Peyer's patch (tissue), 4 donors: ENCODE measurements around the gene STUB1. TPM values are rescaled to one million over a fixed set of nuclear protein-coding genes. Genes with fewer than 3 reads are reported as not detected.

ENCODE experiments used
- DNase-seq, 3 donors: peaks; one replicate each; pipeline ENCODE4 v3.0.0-alpha.2; 2017 to 2019
- H3K27ac ChIP-seq, 4 donors: fragments of 200-600 bp; sonication (generic); one replicate each; pipeline ENCODE4 v1.5.1; 2016 to 2019
- H3K27me3 ChIP-seq, 2 donors: fragments of 200-600 bp; sonication (generic); one replicate each; pipeline ENCODE4 v1.5.1; 2019
- H3K36me3 ChIP-seq, 3 donors: fragments of 200-600 bp; sonication (generic); one replicate each; pipeline ENCODE4 v1.5.1; 2016 to 2019
- H3K4me1 ChIP-seq, 4 donors: fragments of 200-600 bp; sonication (generic); one replicate each; pipeline ENCODE4 v1.5.1; 2016 to 2019
- H3K4me3 ChIP-seq, 4 donors: fragments of 200-600 bp; sonication (generic); 1 replicate in 3 of 4; 2 replicates in 1 of 4; pipeline ENCODE4 v1.5.1; 2016 to 2019; ENCODE audit warnings: mild to moderate bottlenecking in 1 of 4
- H3K9me3 ChIP-seq, 4 donors: fragments of 200-600 bp; sonication (generic); one replicate each; pipeline ENCODE4 v1.5.1; 2016 to 2019; ENCODE audit warnings: mild to moderate bottlenecking in 1 of 4
- CTCF ChIP-seq, 6 experiments: fragments of 450-650 bp in 4 of 6; fragments of 200-600 bp in 2 of 6; sonication (generic) in 1 of 6; IDR thresholded peaks; one replicate each; pipeline ENCODE4 v1.5.1; 2017 to 2019; ENCODE audit warnings: antibody characterized with exemption in 6 of 6, mild to moderate bottlenecking in 3 of 6, moderate library complexity in 1 of 6
- POLR2A ChIP-seq, 2 donors: fragments of 450-650 bp; IDR thresholded peaks; one replicate each; pipeline ENCODE4 v1.5.1; 2017; ENCODE audit warnings: antibody characterized with exemption in 2 of 2, mild to moderate bottlenecking in 2 of 2, moderate library complexity in 2 of 2
- total RNA-seq, 4 donors: library from RNA; depleted of rRNA; stranded (reverse); fragments of >200 nt; gene quantifications; one replicate each; pipeline ENCODE4 v1.1.0, GENCODE V29; 2016

Gene STUB1
- total RNA-seq, 4 donors from 2014 or later: 96.0 to 291 (median 107) TPM

- peaks cover 0 to 22% (median 12%) of the 10 kb centered on the region in 4 donors for H3K4me1 ChIP-seq
- H3K9me3 ChIP-seq: no peaks in the 10 kb centered on the region
- H3K36me3 ChIP-seq: peaks cover 0 to 13% (median 0%) of the 10 kb centered on the region in 3 donors
- no peak for TF ChIP-seq CTCF (IDR thresholded peaks at IDR 0.05)
- TF ChIP-seq POLR2A (IDR thresholded peaks at IDR 0.05): no peak
- H3K4me3 ChIP-seq: peak overlapping the region; percentile 60 to 96 (median 88)
- H3K27ac ChIP-seq: peak overlapping the region; percentile 87 to 98 (median 92)
- peak in 2 of 3 donors; percentile 92 to 95 for DNase-seq
- H3K27me3 ChIP-seq: no peaks in the 10 kb centered on the region
These were observed 42.9 kb upstream of the STUB1 start for GRCh38 chr16:637081-638018.

GRCh38 chr16:638034-638543 is 42.1 kb upstream of the STUB1 start:
- no peak for DNase-seq
- no peak overlapping the region for H3K4me3 ChIP-seq
- no peaks in the 10 kb centered on the region for H3K27me3 ChIP-seq

GRCh38 chr16:638836-639235 is 41.4 kb upstream of the STUB1 start:
- Histone ChIP-seq H3K27me3 (no peaks in the 10 kb centered on the region), H3K27ac (peak overlapping the region in 1 of 4 donors; percentile 0), H3K4me1 (peaks cover 0 to 22% (median 15%) of the 10 kb centered on the region in 4 donors), H3K4me3 (no peak overlapping the region), H3K36me3 (peaks cover 0 to 5% (median 0%) of the 10 kb centered on the region in 3 donors), H3K9me3 (no peaks in the 10 kb centered on the region)
- TF ChIP-seq POLR2A (IDR thresholded peaks at IDR 0.05) (no peak), CTCF (IDR thresholded peaks at IDR 0.05) (no peak)
- DNase-seq: no peak

More at GRCh38 chr16:638034-638543, 42.1 kb upstream of the STUB1 start:
- TF ChIP-seq POLR2A (IDR thresholded peaks at IDR 0.05): no peak
- no peak for TF ChIP-seq CTCF (IDR thresholded peaks at IDR 0.05)
- Histone ChIP-seq H3K9me3 (no peaks in the 10 kb centered on the region), H3K4me1 (peaks cover 0 to 22% (median 14%) of the 10 kb centered on the region in 4 donors), H3K36me3 (peaks cover 0 to 13% (median 0%) of the 10 kb centered on the region in 3 donors), H3K27ac (no peak overlapping the region)

GRCh38 chr16:640614-641013 is 39.6 kb upstream of the STUB1 start:
- Histone ChIP-seq H3K4me1 (peaks cover 0 to 29% (median 10%) of the 10 kb centered on the region in 4 donors), H3K27ac (peak overlapping the region in 1 of 4 donors; percentile 99), H3K27me3 (no peaks in the 10 kb centered on the region), H3K36me3 (no peaks in the 10 kb centered on the region), H3K4me3 (peak overlapping the region in 2 of 4 donors; percentile 75 to 98), H3K9me3 (no peaks in the 10 kb centered on the region)
- TF ChIP-seq CTCF (IDR thresholded peaks at IDR 0.05): no peak
- no peak for TF ChIP-seq POLR2A (IDR thresholded peaks at IDR 0.05)
- DNase-seq: no peak

GRCh38 chr16:641326-642188 is 38.7 kb upstream of the STUB1 start, which contains the start of gene MCRIP2:
MCRIP2 (plus strand) TSS chr16:641828; CDS start chr16:641992, 164 bp downstream.
- peak in 1 of 6 experiments; percentile 3 for TF ChIP-seq CTCF (IDR thresholded peaks at IDR 0.05)
- peak; percentile 71 to 76 for TF ChIP-seq POLR2A (IDR thresholded peaks at IDR 0.05)
- Histone ChIP-seq H3K4me3 (peak within 1 kb of the TSS; percentile 70 to 98 (median 82)), H3K27me3 (no peaks in the 10 kb centered on the region), H3K4me1 (peaks cover 0 to 35% (median 8%) of the 10 kb centered on the region in 4 donors), H3K9me3 (no peaks in the 10 kb centered on the region), H3K36me3 (no peaks in the 10 kb centered on the region), H3K27ac (peak within 1 kb of the TSS; percentile 90 to 99 (median 92))
- peak; percentile 80 to 94 (median 94) for DNase-seq
